ENCODE data around the gene JAZF1. TPM values are rescaled to one million over a fixed set of nuclear protein-coding genes. Genes with fewer than 3 reads are reported as not detected.
A peak's percentile ranks its signal among the peaks of the same experiment; 100 is the strongest.

Gene JAZF1
- total and polyA plus RNA-seq, 9 of the 15 experiments (the other 6 are each of a cell fraction or from before 2014, with no cell fraction given): 0.04 to 0.64 (median 0.11) TPM; not detected in 3

GRCh38 chr7:28096713-28097112, 83.9 kb downstream of the JAZF1 start (continued):
- TF ChIP-seq CHD4 (IDR thresholded peaks at IDR 0.05; ENCODE audit: insufficient read depth, insufficient replicate concordance, low read depth, low read length, poor library complexity, severe bottlenecking) (no peak), POLR3G (IDR thresholded peaks at IDR 0.05; ENCODE audit: extremely low read depth, insufficient read length, insufficient replicate concordance) (no peak), DEAF1 (CRISPR knock-in tag; IDR thresholded peaks at IDR 0.05) (peak; percentile 57), RNF219 (CRISPR knock-in tag; IDR thresholded peaks at IDR 0.05) (no peak), CHD2 (IDR thresholded peaks at IDR 0.05; ENCODE audit: low read depth, low read length) (no peak), ZNF134 (CRISPR knock-in tag; conservative IDR thresholded peaks at IDR 0.05) (no peak), ZBTB1 (CRISPR knock-in tag; IDR thresholded peaks at IDR 0.05; ENCODE audit: borderline replicate concordance, low read depth) (no peak), ZNF431 (CRISPR knock-in tag; IDR thresholded peaks at IDR 0.05) (no peak)

Data from K562 (cell line).